HepG2 (cell line): ENCODE measurements around the gene GDPD5. TPM values are rescaled to one million over a fixed set of nuclear protein-coding genes. Genes with fewer than 3 reads are reported as not detected.

Experiments
- FOXA3 ChIP-seq: IDR thresholded peaks from 2 replicates; pipeline ENCODE4 v1.6.1; 2016; ENCODE audit warnings: missing genetic modification reagents, missing compliant biosample characterization
- HNRNPLL ChIP-seq: fragments of 200-400 bp; formaldehyde crosslinking; IDR thresholded peaks from 2 replicates; pipeline ENCODE4 v1.6.1; 2017; ENCODE audit warnings: mild to moderate bottlenecking, low read depth, low read length; ENCODE audit not compliant: poor library complexity, severe bottlenecking
- HOXD1 ChIP-seq: sonication (generic); formaldehyde crosslinking; IDR thresholded peaks from 2 replicates; pipeline ENCODE4 v1.5.0; 2020; ENCODE audit warnings: missing genetic modification reagents
- KAT2B ChIP-seq: fragments of 150-350 bp; IDR thresholded peaks from 2 replicates; pipeline ENCODE4 v1.6.1; 2014; ENCODE audit warnings: low read depth, low read length, borderline replicate concordance
- MYC ChIP-seq: sonication (generic); formaldehyde crosslinking; IDR thresholded peaks from 2 replicates; pipeline ENCODE4 v1.9.0; 2021; ENCODE audit warnings: missing genetic modification reagents, borderline replicate concordance
- NRL ChIP-seq: sonication (generic); formaldehyde crosslinking; IDR thresholded peaks from 2 replicates; pipeline ENCODE4 v1.5.0; 2020; ENCODE audit warnings: missing genetic modification reagents, mild to moderate bottlenecking, moderate library complexity, borderline replicate concordance
- PHF5A ChIP-seq: IDR thresholded peaks from one replicate; pipeline ENCODE4 v1.6.1; 2018; ENCODE audit warnings: low read depth, missing genetic modification reagents; ENCODE audit not compliant: unreplicated experiment
- SRSF4 ChIP-seq: fragments of 200-400 bp; formaldehyde crosslinking; IDR thresholded peaks from one replicate; pipeline ENCODE4 v1.6.1; 2018; ENCODE audit warnings: mild to moderate bottlenecking, low read depth, low read length, moderate library complexity; ENCODE audit not compliant: poor library complexity, severe bottlenecking
- ZC3H13 ChIP-seq: sonication (generic); formaldehyde crosslinking; IDR thresholded peaks from 2 replicates; pipeline ENCODE4 v1.8.1; 2023; ENCODE audit warnings: mild to moderate bottlenecking, missing genetic modification reagents, moderate library complexity
- ZNF274 ChIP-seq: sonication (generic); formaldehyde crosslinking; IDR thresholded peaks from 2 replicates; pipeline ENCODE4 v1.5.1; 2020; ENCODE audit warnings: mild to moderate bottlenecking, missing genetic modification reagents
- ZNF382 ChIP-seq: sonication (generic); formaldehyde crosslinking; IDR thresholded peaks from 2 replicates; pipeline ENCODE4 v1.5.0; 2020; ENCODE audit warnings: missing genetic modification reagents, mild to moderate bottlenecking, borderline replicate concordance
- ZNF709 ChIP-seq: sonication (generic); formaldehyde crosslinking; IDR thresholded peaks from 2 replicates; pipeline ENCODE4 v1.5.0; 2020; ENCODE audit warnings: mild to moderate bottlenecking, missing genetic modification reagents
- ZNF713 ChIP-seq: sonication (generic); formaldehyde crosslinking; IDR thresholded peaks from 2 replicates; pipeline ENCODE4 v1.4.0; 2020; ENCODE audit warnings: mild to moderate bottlenecking, missing genetic modification reagents
- ZSCAN12 ChIP-seq: sonication (generic); formaldehyde crosslinking; IDR thresholded peaks from 2 replicates; pipeline ENCODE4 v1.9.0; 2021; ENCODE audit warnings: mild to moderate bottlenecking, missing genetic modification reagents
- polyA plus RNA-seq, 8 experiments: library from polyadenylated mRNA; depleted of rRNA in 3 of 8; stranded (reverse) in 7 of 8; unstranded in 1 of 8; fragments of >200 nt; fragmentation: Illumina TruSeq in 4 of 8; extraction: Trizol in 4 of 8; gene quantifications; 2 replicates each; pipeline versions ENCODE4 v1.2.1 to v1.2.3, GENCODE V29; 2011 to 2016; ENCODE audit warnings: low read depth in 4 of 8, missing spikeins in 1 of 8, mixed read lengths in 1 of 8; ENCODE audit not compliant: insufficient read depth in 1 of 8
- total RNA-seq, 5 experiments: library from RNA; depleted of rRNA; stranded (reverse); fragments of >200 nt; fragmentation: Illumina TruSeq; extraction: Trizol; gene quantifications; 2 replicates each; pipeline ENCODE4 v1.2.3, GENCODE V29; 2016; ENCODE audit warnings: low read depth in 1 of 5
- TF ChIP-seq, protein P1 (sequence below): IDR thresholded peaks from 2 replicates; pipeline ENCODE4 v1.6.1; 2012; ENCODE audit warnings: inconsistent platforms
- TF ChIP-seq, protein P2 (sequence below): IDR thresholded peaks from 2 replicates; pipeline ENCODE4 v1.6.1; 2016; ENCODE audit warnings: mild to moderate bottlenecking, missing biosample characterization, missing genetic modification reagents
- TF ChIP-seq, protein P3 (sequence below), 2 experiments: IDR thresholded peaks; 2 replicates each; pipeline ENCODE4 v1.6.1; 2011 to 2012; ENCODE audit warnings: low read length in 2 of 2, borderline replicate concordance in 1 of 2, low read depth in 1 of 2, mild to moderate bottlenecking in 1 of 2, moderate library complexity in 1 of 2
- TF ChIP-seq, protein P4 (sequence below): sonication (generic); formaldehyde crosslinking; IDR thresholded peaks from 2 replicates; pipeline ENCODE4 v1.4.0; 2020; ENCODE audit warnings: missing genetic modification reagents
- TF ChIP-seq, protein P5 (sequence below): sonication (generic); formaldehyde crosslinking; IDR thresholded peaks from 2 replicates; pipeline ENCODE4 v1.4.0; 2020; ENCODE audit warnings: mild to moderate bottlenecking, missing genetic modification reagents

GDPD5 gene
- total and polyA plus RNA-seq, 2 of the 13 experiments (the other 11 are each of a cell fraction or from before 2014, with no cell fraction given): 55.0 to 67.5 TPM

DNA sequence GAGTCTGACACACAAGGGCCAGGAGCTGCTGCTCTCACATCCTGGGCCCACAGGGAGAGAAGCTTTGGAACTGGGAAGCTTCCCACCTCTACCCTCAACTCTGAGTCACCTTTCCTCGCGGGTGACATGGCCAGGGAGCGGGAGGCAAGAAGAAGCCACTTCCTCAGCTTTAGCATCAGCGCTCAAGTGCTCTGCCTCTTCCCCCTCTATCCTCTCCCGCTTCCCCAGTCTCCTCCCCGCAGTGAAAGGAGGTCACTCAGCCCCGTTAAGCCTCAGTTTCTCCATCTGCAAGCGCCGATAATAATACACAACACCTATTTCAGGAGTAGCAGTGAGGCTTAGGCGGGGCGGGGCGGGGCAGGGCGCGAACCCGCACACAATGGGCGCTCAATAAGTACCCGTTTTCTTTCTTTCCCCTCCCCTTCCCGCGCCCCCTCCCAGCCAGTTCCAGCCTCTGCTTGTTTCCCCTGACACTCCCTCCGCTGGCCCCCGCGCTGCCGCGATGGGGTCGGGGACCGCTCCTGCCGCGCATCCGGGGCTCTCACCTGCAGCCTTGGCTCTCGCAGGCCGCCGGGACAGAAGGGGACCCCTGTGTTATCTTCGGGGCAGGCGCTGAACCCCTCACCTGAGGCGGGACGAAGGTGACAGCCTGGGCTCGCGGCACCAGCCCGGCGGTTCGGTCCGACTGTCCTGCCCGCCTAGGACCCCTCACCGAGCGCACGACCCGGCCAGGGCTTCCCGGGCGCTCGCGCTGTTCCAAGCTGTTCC is 892 bp downstream of the GDPD5 start (continued):
- TF ChIP-seq HOXD1 (no peak), HNRNPLL (no peak), ZNF709 (CRISPR knock-in tag) (peak; percentile 47; the same call in 1 of the 2 replicates), SRSF4 (no peak), MYC (CRISPR knock-in tag) (0 out of 2 replicates have a peak, but pooled peaks have one; percentile 42), PHF5A (CRISPR knock-in tag) (no peak), ZC3H13 (CRISPR knock-in tag) (0 out of 2 replicates have a peak, but pooled peaks have one; percentile 35), FOXA3 (CRISPR knock-in tag) (no peak), ZNF713 (CRISPR knock-in tag) (no peak), ZNF382 (CRISPR knock-in tag) (no peak), KAT2B (no peak), ZSCAN12 (CRISPR knock-in tag) (no peak), ZNF274 (no peak; the same call in 1 of the 2 replicates), NRL (peak; percentile 47; the same call in 1 of the 2 replicates)
- TF ChIP-seq, protein P1, sequence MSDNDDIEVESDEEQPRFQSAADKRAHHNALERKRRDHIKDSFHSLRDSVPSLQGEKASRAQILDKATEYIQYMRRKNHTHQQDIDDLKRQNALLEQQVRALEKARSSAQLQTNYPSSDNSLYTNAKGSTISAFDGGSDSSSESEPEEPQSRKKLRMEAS: no peak
- TF ChIP-seq, protein P2, sequence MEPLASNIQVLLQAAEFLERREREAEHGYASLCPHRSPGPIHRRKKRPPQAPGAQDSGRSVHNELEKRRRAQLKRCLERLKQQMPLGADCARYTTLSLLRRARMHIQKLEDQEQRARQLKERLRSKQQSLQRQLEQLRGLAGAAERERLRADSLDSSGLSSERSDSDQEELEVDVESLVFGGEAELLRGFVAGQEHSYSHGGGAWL (CRISPR knock-in tag): 0 out of 2 replicates have a peak, but pooled peaks have one; percentile 4
- TF ChIP-seq, protein P3, sequence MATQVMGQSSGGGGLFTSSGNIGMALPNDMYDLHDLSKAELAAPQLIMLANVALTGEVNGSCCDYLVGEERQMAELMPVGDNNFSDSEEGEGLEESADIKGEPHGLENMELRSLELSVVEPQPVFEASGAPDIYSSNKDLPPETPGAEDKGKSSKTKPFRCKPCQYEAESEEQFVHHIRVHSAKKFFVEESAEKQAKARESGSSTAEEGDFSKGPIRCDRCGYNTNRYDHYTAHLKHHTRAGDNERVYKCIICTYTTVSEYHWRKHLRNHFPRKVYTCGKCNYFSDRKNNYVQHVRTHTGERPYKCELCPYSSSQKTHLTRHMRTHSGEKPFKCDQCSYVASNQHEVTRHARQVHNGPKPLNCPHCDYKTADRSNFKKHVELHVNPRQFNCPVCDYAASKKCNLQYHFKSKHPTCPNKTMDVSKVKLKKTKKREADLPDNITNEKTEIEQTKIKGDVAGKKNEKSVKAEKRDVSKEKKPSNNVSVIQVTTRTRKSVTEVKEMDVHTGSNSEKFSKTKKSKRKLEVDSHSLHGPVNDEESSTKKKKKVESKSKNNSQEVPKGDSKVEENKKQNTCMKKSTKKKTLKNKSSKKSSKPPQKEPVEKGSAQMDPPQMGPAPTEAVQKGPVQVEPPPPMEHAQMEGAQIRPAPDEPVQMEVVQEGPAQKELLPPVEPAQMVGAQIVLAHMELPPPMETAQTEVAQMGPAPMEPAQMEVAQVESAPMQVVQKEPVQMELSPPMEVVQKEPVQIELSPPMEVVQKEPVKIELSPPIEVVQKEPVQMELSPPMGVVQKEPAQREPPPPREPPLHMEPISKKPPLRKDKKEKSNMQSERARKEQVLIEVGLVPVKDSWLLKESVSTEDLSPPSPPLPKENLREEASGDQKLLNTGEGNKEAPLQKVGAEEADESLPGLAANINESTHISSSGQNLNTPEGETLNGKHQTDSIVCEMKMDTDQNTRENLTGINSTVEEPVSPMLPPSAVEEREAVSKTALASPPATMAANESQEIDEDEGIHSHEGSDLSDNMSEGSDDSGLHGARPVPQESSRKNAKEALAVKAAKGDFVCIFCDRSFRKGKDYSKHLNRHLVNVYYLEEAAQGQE (IDR thresholded peaks at IDR 0.05; ENCODE audit: borderline replicate concordance in 1 of 2, low read depth in 1 of 2, low read length in 2 of 2): no peak
- TF ChIP-seq, protein P4, sequence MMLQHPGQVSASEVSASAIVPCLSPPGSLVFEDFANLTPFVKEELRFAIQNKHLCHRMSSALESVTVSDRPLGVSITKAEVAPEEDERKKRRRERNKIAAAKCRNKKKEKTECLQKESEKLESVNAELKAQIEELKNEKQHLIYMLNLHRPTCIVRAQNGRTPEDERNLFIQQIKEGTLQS: no peak
- TF ChIP-seq, protein P5, sequence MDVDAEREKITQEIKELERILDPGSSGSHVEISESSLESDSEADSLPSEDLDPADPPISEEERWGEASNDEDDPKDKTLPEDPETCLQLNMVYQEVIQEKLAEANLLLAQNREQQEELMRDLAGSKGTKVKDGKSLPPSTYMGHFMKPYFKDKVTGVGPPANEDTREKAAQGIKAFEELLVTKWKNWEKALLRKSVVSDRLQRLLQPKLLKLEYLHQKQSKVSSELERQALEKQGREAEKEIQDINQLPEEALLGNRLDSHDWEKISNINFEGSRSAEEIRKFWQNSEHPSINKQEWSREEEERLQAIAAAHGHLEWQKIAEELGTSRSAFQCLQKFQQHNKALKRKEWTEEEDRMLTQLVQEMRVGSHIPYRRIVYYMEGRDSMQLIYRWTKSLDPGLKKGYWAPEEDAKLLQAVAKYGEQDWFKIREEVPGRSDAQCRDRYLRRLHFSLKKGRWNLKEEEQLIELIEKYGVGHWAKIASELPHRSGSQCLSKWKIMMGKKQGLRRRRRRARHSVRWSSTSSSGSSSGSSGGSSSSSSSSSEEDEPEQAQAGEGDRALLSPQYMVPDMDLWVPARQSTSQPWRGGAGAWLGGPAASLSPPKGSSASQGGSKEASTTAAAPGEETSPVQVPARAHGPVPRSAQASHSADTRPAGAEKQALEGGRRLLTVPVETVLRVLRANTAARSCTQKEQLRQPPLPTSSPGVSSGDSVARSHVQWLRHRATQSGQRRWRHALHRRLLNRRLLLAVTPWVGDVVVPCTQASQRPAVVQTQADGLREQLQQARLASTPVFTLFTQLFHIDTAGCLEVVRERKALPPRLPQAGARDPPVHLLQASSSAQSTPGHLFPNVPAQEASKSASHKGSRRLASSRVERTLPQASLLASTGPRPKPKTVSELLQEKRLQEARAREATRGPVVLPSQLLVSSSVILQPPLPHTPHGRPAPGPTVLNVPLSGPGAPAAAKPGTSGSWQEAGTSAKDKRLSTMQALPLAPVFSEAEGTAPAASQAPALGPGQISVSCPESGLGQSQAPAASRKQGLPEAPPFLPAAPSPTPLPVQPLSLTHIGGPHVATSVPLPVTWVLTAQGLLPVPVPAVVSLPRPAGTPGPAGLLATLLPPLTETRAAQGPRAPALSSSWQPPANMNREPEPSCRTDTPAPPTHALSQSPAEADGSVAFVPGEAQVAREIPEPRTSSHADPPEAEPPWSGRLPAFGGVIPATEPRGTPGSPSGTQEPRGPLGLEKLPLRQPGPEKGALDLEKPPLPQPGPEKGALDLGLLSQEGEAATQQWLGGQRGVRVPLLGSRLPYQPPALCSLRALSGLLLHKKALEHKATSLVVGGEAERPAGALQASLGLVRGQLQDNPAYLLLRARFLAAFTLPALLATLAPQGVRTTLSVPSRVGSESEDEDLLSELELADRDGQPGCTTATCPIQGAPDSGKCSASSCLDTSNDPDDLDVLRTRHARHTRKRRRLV (CRISPR knock-in tag): no peak
